D341Med (cell line): Measurements from ENCODE around the gene TULP1.
"Not testable (repeated sequence)": the region's sequence is repeated elsewhere in the genome, so short reads cannot be mapped to it uniquely, and the experiment has no call there.

Experiments used
- DNase-seq: peaks from one replicate; pipeline ENCODE4 v3.0.0; 2012; ENCODE audit warnings: low spot score

TULP1 gene

DNA sequence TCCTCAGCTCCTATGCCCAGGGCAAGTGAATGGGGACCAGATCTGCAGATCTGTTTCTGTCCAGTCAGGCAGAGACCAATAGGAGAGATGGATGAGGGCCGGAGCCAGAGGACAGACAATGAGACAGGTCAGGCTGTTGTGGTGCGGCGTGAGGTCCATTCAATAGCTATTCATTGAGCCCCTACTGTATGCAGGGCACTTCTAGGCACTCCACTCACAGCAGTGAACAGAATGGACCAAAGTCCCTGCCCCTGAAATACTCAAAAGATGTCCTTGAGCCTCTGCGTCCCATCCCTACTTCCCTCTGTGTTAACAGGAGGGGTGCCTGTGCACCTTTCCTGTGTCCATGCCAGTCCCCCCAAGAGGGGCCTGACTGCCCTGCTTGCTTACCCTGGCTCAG lies 8.5 kb upstream of the TULP1 start:
- DNase-seq = no peak

DNA sequence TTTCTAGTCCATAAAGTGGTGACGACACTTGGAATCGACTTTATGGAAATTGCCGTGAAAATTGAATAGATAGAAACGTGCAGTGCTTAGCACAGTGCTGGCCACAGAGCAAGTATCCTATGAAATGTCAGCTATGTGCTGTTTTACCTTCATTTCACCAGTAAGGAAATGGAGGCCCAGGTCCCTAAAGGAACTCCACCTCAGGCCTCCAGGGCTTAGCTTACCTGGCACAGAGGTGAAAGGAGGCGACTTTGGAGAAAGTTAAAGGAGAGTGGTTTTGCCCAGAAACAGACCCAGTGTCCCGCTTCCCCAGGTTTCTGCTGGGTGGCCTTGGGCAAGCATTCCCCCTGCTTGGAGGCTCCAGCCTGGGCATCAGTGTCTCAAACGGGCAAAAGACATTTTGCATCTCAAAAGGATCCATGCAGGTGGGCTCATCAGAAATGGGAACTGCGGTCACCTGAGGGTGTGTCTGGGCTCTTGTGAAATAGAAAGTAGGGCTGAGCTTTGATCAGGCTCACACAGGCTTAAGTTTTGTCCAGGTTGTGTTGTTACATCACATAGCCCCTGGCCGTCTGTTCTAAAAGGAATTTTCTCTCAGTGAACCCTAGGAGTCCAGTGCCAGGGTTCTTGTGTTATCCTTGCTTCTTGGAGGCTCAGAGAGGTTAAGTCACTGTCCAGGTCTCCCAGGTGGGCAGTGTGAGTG lies 6.8 kb upstream of the TULP1 start:
- DNase-seq = no peak

DNA sequence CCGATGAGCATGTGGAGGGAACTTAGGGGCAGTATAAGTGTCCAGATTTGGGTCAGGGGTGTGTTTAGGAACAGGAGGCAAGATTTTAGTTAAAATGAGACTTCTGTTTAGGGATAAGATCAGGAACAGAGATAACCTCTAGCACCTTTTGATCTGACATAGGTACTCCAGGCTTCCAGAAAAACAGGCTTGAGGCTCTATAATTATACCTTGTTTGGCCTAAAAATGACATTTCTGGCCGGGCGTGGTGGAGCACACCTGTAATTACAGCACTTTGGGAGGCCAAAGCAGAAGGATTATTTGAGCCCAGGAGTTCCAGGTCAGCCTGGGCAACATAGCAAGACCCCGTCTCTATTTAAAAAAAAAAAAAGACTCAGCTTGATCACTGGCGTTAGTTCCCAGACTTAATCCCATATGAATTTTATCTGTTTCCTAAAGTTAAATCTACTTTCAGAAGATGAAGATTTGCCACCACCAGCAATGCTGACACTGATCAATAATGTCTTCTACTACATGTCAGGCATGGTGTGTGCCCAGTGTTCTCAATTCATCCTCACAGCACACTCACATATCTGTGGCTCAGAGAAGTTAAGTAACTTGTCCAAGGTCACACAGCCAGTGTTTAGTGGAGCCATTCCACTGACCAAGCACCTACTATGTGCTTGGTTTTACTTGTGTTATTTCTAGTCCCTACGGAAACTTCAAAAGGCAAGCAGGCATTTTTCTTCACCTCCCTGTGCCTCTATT lies 6.0 kb upstream of the TULP1 start:
- no peak for DNase-seq

DNA sequence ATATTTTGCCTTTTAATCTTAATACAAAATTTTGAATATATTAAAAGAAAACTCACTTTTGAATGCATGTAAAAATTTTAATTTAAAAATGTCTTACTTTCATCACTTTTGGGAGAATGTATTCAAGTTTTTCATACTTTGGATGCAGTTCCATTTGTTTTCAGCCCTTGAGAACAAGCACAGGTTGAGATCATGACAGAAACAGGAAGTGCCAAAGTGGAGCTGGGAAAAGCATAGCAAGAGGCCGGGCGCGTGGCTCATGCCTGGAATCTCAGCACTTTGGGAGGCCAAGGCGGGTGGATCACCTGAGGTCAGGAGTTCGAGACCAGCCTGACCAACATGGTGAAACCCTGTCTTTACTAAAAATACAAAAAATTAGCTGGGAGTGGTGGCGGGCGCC lies 5.3 kb upstream of the TULP1 start:
- not testable (repeated sequence) for DNase-seq

DNA sequence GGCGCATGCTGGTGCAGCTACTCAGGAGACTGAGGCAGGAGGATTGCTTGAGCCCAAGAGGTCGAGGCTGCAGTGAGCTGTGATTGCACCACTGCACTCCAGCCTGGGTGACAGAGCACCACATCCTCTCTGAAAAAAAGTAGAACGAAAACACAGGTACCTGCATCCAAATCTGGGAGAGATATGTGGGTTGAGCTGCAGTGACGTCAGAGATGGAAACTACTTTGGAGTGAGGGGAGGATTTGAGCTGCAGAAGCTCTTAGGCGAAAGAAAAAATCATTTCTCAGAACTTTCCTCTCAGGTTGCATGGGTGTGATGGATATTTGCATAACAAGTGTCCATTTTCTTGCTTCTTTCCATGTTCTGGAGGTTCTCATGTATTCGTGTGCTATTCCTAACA lies 4.0 kb upstream of the TULP1 start:
- DNase-seq = no peak

DNA sequence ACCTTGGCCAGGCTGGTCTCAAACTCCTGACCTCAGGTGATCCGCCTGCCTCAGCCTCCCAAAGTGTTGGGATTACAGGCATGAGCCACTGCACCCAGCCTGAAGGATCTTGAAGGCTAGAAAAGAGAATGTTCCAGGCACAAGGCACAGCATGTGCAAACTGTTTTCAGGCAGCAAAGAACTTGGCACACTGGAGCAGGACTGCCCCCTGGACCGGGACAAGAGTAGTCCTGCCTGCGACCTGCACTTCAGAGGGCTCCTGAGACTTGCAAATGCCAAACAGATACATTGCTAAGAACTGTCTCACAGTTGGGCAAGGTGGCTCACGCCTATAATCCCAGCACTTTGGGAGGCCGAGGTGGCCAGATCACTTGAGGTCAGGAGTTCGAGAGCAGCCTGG lies 3.2 kb upstream of the TULP1 start:
- DNase-seq = not testable (repeated sequence)

DNA sequence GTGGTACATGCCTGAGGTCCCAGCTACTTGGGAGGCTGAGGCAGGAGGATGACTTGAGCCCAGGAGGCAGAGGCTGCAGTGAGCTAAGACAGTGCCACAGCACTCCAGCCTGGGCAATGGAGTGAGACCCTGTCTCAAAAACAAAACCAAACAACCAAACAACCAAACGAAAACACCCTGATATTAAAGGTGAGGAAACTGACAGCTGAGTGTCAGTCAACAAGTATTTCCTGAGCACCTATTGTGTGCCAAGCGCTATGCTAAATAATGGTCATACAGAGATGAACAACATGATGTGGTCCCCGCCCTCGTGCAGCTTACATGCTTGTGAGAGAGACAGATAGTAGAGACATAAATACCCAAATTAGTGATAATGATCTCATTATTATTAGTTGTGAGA lies 1.9 kb upstream of the TULP1 start:
- no peak for DNase-seq

DNA sequence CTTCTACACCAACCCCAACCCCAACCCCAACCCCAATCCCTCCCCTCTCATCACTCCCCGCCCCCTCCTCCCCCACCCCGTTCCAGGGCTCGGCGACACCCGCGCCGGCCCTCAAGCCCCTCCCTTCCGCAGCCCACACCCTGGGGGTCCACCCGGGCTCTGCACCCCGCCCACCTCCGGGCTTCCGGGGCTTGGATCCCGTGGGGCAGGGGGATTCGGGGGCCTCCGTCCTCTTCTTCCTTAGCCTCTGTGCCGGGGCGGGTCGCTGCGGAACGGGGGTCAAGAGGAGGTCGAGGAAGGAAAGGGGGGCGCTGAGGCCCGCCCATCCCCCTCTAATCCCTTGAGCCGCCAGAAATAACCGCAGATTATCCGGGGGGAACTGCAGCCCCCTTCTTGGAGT lies 690 bp downstream of the TULP1 start:
- no peak for DNase-seq

DNA sequence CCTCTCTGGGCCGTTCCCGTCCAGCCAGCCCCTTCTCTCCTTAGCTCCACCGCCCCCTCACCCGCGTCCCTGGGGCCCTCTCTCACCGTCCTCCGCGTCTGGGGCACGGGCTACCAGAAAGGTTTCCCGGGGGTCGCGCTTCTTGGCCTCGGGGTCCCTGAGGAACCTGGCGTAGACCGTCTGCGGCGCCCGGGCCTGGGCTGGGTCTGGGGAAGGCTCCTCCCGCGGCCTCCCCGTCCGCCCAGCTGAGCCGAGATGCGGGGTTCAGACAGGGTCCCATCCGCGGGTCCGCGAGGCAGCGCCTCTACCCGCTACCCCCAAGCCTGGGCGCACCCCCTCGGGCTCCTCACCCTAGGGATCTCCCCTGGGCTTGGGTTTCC lies 1.1 kb downstream of the TULP1 start:
- no peak for DNase-seq

DNA sequence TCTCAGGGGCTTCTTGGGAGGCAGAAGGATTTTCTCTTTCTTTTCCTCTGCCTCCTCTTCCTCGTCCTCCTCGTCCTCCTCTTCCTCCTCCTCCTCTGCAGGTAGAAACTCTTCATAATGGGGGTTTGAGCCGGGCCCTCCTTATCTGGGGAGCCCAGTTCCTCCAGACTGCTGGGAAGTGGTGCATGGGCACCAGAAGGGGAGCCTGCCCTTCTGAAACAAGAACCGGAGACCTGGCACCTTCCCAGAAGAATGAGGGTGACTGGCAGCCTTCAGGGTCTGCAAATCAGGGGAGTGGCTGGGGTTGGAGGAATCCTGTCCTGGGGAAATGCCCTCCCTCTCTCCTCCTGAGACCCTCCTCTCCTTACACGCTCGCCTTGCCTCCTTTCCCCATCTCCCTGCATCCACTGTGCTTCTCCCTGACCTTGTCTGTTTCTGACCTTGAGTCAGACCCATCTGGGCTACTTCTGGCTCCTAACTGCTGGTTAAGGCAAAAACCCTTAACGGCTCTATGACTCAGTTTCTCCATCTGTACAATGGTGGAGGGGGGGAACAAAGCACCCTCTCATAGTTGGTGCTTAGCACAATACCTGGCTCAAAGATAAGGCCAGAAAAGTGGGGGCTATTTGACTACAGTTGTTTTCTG lies 1.7 kb downstream of the TULP1 start:
- peak; percentile 22 for DNase-seq

DNA sequence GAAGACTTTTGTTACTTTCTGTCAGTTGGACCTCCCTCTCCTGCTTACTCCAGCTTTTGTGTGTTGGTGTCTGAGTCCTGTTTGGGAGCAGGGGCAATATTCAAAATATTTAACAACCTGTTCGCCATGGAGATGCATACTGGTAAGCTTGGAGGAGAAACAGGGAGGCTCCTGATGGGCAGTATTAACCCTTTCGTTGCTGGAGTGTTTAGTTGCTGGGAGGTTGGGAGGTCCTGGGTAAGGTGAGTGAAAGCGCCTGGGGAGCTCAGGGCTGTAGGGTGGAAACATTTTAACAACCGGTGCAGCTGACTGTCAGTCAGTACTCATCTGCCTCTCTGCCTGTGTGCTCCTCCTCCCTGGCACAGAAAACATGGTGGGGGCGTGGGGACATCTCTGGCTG lies 4.2 kb downstream of the TULP1 start:
- DNase-seq = peak; percentile 14

DNA sequence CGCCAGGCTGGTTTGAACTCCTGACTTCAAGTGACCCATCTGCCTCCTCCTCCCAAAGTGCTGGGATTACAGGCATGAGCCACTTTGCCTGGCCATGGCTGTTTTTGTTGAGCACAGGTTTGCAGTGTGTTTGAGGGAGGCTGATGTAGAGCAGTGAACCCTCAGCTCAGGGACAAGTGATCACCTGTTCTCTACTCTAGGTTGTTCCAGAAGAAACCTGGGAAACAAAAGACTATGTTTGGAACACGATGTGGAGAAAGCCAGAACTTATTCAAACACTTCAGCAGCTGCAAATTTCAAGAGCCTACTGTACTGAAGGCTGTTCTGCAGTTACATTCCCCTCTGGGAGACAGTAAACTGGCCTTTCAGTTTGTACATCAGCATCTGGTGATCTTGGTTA lies 4.7 kb downstream of the TULP1 start:
- peak; percentile 2 for DNase-seq

DNA sequence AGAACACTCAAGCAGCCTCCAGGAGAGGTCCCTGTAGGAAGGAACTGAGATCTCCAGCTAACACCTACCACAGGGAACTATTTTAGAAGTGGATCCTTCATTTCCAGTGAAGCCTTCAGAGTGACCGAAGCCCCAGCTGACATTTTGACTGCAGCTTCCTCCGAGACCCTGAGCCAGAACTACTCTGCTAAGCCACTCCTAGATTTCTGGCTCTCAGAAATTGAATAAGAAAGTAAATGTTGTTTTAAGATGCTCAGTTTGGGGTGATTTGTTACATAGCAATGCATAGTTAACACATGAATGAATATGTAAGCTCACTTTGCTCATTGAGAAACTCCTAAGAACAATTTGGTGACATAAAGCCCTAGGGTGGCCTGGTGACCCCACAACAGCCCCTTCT lies 5.5 kb downstream of the TULP1 start:
- DNase-seq = no peak

DNA sequence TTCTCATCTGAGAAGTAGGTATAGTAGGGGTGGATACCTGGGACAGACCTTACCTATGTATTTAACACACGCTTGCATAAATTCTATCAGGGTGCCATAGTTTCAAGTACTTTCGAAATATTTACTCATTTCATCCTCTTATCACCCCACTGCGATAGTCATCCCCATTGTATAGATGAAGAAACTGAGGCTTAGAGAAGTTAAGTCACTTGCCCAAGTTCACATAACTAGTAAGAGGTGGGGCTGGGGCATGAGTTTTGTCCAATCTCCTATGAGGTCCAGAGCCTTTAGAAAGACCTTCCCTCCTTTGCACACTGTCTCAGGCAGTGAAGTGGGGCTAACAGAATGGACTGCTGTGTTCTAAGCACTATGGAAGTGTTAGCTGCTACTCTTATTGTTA lies 6.2 kb downstream of the TULP1 start:
- DNase-seq = no peak

DNA sequence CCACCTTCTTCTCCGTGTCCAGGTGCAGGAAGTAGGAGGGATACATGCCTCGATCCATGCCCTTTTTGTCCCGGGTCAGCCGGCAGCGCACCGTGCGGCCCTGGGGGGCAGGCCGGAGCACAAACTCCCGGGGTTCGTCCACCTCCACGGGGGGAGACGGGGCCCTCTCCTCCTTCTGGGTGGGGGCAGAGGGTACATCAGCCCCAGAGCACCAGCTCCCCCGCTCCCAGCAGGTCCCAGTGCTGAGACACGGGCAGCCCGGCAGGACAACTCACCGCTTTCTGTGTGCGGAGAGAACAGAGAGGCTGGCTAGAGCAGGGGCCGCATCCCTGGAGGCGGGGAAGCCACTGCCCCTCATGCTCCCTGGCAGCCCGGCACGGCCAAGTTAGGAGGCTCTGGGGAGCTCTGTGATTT lies 6.7 kb downstream of the TULP1 start:
- no peak for DNase-seq

DNA sequence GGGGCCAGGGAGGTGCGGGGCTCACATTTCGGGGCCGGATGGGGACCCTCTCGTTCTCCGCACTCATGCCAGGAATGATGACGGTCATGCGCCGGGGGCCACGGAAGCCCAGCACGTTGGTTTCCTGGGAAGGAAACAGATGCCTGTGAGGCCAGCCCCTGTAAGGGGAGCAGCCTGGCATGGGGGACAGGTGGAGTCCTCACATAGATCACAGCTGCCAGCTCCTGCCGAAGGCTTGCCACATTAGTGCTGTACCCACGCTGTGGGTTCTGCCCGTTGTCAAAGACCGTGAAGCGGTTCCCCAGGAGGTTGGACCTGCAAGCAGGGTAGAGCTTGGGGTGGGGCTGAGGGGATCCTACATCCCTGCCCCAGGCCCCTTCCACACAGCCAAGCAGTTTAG lies 9.2 kb downstream of the TULP1 start:
- DNase-seq = no peak

DNA sequence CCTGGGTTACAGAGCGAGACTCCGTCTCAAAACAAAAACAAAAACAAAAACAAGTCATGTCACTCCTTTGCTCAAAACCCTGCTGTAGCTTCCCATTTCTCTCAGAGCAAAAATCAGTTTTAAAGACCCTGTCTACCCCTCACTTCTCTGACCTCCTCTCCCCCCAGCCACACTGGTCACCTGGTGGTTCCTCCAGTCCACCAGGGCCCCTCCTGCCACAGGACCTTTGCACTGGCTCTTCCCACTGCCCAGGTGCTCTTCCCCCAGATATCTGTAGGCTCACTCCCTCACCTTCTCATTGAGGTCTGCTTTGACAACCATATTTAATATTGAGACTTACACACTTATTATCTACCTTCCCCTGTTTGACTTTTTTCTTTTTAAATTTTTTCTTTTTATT lies 10.9 kb downstream of the TULP1 start:
- no peak for DNase-seq

DNA sequence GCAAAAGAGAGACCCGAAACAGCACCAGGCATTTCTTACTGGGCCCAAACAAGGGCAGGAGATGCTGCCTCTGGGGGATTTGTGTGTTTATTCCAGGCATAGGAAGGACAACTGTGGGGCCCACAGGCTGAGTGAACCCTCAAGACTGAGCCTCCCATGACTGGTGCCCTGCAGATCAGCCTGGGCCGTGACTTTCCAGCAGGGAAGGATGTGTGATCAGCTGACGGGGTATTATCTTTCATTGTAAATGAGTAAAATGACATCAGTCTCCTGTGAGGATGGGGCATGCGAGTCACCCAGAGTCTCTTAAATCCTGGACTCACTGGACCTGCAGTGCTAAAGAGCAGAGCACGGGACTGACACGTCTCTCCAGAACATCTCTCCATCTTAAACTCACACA lies 11.9 kb downstream of the TULP1 start:
- no peak for DNase-seq

DNA sequence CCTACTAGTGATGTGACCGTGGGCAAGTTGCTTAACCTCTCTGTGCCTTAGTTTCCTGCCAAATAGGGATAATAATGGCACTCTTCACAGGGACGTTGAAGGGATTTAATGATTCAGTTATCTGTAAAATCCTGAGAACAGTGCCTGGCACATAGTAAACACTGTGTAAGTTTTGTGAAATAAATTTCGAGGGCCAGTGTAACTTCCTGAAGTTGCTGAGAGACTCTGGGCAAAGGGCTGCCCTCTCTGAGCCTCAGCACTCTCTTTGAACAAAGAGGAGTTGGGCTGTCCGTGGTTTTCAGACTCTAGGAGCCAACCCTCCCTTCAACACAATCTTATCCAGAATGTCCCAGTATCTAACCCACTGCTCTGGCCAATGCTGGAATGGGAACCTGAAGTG lies 13.3 kb downstream of the TULP1 start:
- no peak for DNase-seq

DNA sequence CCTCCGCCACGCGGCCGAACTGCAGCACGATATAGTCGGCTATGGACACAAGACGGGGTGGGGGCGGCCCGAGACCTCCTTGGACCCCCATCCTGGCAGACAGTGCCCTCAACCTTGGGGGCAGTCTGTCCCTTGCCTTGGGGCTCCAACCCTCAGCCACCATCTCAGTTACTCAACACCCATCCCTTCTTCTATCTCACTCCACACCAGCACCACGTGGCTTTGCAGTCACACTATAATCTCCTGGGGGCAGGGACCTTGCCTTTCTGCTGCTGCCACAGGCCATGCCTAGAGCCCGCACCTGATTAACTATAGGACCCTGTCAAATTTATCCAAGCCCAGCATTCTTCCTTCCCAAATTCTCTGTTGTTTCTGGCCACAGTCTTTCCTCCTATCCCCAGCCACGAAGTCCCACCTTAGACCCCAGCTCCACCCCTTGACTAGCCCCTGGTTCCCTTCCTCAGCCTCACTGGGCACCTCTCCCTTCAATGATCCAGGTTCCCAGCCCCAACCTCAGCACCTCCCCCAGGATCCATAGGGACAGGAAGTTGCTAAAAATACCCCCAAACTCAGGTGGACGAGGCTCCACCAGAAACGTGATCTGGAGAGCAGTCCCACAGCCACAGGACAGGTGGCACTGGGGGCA lies 14.2 kb downstream of the TULP1 start:
- DNase-seq = no peak

DNA sequence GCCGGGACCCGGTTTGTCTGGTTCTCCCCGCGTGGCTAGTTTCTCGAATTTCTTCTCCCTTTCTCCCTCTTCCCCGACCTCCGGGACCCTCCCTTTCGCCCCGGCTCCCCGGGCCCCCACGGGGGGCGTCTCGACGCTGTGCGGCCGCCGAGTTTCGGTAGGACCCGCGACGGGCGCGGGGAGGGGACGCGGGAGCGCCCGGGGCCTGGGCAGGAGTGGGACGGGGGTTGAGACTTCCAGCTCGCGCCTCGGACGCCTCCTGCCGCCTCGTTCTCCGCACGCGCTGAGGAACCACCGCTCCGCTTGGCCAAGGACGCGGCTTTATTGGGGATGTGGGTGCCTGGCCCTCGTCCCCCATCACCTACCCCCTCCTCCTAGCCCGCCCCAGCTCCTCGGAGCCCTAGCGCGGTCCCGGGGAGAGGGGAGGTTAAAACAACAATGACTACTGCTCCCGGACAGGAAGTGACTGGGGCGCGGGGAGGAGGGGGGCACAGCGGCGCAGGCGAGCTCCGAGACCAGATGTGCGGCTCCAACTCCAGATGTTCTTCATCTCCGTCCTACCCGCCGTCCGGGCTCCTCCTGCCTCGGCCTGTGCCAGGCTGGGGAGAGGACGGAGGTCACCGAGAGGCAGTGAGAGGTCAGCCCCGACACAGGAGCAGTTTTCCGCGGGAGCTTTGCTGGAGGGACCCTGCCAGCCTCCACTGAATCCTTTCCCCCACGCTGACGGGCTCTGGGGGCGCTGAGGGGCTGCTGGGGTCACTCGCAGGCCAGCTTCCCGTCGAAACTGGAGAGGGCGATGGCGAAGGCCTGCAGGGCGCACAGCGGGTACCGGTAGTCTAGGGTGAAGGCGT lies 14.9 kb downstream of the TULP1 start:
- peak; percentile 80 for DNase-seq
